D721Med (cell line): ENCODE measurements around the gene IMMP2L.

Source experiments
- DNase-seq: peaks from one replicate; pipeline ENCODE4 v3.0.0; 2011; ENCODE audit warnings: low spot score; ENCODE audit not compliant: insufficient read length
- FAIRE-seq: peaks from 2 replicates; lab custom pipeline; 2011; peaks lifted over from hg19 to GRCh38; lab: Jason Lieb, UNC
- CTCF ChIP-seq: IDR thresholded peaks from 2 replicates; pipeline ENCODE4 v1.5.1; 2012; ENCODE audit warnings: mild to moderate bottlenecking, control low read depth; ENCODE audit not compliant: insufficient read depth; ENCODE audit errors: missing control alignments

IMMP2L gene

DNA sequence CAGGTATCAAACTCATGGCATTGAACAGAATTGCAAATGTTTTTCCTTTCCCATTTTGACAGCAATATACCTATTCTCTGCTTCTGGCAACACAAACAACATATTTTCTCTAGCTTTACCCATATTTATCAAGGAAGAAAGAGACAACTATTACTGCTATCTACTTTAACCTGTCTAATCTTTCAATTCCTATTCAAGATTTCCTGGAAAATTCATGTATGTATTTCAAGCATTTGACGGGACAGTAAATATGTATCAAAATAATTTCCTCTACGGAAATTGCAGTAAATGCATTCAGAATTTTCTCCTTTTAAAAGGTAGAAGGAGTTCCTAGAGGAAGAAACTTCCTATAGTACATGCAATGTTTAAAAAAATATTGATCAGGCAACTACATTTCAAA lies 650.7 kb downstream of the IMMP2L start:
- DNase-seq = no peak
- no peak for TF ChIP-seq CTCF
- FAIRE-seq = peak; percentile 51

GRCh38 chr7:110909117-110909516 lies 653.2 kb downstream of the IMMP2L start:
- FAIRE-seq (no peak), DNase-seq (no peak)
- no peak for TF ChIP-seq CTCF

DNA sequence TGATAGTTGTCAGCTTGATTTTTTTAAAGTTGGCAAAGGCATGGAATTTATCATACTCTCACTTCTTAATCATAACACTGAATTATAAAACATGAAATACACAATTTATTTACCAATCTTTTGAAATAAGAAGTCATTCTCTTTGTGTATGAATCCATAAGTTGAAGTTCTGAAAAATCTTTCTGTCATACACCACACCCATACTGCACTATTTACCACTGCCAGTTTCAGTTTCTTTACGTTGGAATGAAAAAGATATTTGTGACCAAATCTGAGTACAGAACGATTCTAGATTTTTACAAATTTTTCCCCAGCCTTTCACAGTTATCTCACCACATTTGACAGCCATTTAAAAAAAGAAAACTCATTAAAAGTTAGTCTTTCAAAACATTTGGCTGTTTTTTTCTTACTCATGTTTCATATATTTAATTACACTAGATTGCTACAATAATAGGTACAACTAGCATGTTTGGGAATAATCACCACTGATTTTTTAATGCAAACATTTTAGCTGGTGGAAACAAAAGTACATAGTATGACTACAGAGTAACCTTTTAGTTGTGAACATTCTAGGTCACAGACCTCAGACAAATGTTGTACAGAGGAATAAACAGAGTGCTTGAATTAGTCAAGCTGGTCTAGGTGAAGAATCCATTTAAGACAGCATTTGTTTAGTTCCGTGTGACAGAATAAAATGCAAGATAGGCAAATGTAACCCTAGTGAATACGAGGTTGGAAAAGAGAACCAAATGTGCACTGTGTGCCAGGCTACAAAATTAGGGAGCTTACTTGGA lies 656.3 kb downstream of the IMMP2L start:
- DNase-seq (no peak), FAIRE-seq (no peak)
- TF ChIP-seq CTCF = no peak

DNA sequence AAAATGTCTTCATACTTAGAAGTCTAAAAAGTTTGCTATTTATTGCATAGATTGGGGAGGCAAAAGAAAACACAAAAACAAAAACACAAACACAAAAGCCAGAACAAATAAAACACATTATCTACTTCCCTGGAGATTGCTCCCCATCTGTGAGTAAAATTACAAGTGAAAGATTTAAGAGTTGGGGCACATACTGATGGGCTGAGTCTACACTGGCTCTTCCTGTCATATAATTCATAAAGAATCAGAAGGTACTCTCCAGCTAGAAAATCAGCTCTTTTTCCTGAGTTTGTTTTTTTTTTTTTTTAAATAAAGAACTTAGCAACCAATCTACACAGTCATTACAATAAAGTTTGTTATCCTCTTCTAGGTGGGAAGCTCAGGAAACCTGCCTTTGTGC lies 663.8 kb downstream of the IMMP2L start:
- no peak for TF ChIP-seq CTCF
- FAIRE-seq (no peak), DNase-seq (no peak)

DNA sequence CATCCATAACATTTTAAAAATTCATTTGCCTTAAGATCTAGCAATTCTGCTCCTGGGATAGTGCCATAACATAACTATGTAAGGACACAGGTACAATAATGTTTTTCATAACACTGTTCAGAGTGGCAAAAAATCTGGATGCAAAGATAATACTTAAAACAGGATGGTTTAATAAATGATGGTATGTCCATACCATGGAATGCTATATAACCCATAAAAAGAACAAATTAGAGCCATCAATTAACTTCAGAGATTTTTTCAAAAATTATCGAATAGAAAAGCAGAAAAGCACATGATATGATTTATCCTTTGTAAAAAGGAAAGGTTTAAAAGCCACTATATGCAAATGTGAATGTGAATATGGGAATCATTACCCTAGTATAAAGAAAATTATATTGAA lies 664.8 kb downstream of the IMMP2L start:
- DNase-seq (no peak), FAIRE-seq (no peak)
- no peak for TF ChIP-seq CTCF

DNA sequence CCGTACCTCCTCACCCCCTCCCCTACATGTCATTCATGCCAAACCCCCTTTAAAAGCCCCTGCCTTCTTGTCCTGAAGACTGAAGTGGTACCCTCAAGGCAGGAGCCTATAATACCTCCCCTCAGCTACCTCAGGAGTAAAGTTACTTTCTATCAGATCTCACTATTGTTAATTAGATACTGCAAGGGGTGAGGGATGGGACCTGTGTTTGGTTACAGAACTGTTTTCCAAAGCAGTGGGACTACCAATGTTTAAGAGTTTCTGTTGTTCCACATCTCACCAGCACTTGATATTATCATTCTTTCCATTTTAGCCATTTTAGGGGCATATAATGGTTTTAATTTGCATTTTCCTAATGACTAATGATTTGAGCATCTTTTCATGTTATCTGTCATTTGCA lies 668.2 kb downstream of the IMMP2L start:
- FAIRE-seq (no peak), DNase-seq (no peak)
- no peak for TF ChIP-seq CTCF

DNA sequence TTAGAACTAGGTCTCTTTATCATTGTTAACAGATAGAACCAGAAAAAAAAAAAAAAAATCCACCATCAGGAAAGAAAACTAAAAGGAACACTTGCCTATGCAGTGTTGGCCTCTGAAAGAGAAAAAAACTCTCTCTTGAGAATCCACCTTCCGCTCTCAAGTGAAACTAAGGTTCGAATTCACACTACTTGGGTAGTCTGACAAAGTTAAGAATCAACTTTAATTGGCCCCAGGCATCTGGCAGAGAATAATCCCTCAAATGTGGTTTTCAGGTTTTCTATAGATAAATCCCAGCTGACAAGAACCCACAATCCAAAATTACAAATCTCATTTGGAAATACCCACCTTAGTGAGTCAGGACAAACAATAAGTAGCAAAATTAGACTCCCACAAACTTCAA lies 671.1 kb downstream of the IMMP2L start:
- DNase-seq = no peak
- no peak for TF ChIP-seq CTCF
- FAIRE-seq = no peak
